ENCODE data around the gene OSBPL5.

Gene OSBPL5

GRCh38 chr11:3089236-3090061 is 75.7 kb downstream of the OSBPL5 start:
- Histone ChIP-seq H3K27me3 (ENCODE audit: control insufficient read depth in 1 of 2, insufficient read depth in 2 of 2, low read length in 2 of 2) (peaks cover 0 to under 1% of the 10 kb centered on the region in 2 donors), H3K9ac (ENCODE audit: low read depth in 1 of 2, low read length in 2 of 2) (no peak overlapping the region), H3K36me3 (ENCODE audit: control insufficient read depth in 1 of 2, insufficient read depth in 2 of 2, low read length in 2 of 2) (peaks cover 4 to 9% of the 10 kb centered on the region in 2 donors), H3K27ac (ENCODE audit: low read depth, low read length) (no peak overlapping the region), H3K4me1 (ENCODE audit: control insufficient read depth in 1 of 2, insufficient read depth in 2 of 2, low read length in 2 of 2) (peaks cover 0 to 7% of the 10 kb centered on the region in 2 donors), H3K9me3 (ENCODE audit: control insufficient read depth in 1 of 2, low read length in 2 of 2) (no peaks in the 10 kb centered on the region), H3K4me3 (ENCODE audit: low read depth in 1 of 2, low read length in 2 of 2) (no peak overlapping the region)

- Histone ChIP-seq H3K4me1 (ENCODE audit: control insufficient read depth in 1 of 2, insufficient read depth in 2 of 2, low read length in 2 of 2) (peaks cover 0 to 7% of the 10 kb centered on the region in 2 donors), H3K27me3 (ENCODE audit: control insufficient read depth in 1 of 2, insufficient read depth in 2 of 2, low read length in 2 of 2) (peaks cover 0 to 3% of the 10 kb centered on the region in 2 donors), H3K36me3 (ENCODE audit: control insufficient read depth in 1 of 2, insufficient read depth in 2 of 2, low read length in 2 of 2) (peaks cover 4% of the 10 kb centered on the region in 2 donors), H3K4me3 (ENCODE audit: low read depth in 1 of 2, low read length in 2 of 2) (no peak overlapping the region), H3K27ac (ENCODE audit: low read depth, low read length) (no peak overlapping the region), H3K9ac (ENCODE audit: low read depth in 1 of 2, low read length in 2 of 2) (no peak overlapping the region), H3K9me3 (ENCODE audit: control insufficient read depth in 1 of 2, low read length in 2 of 2) (no peaks in the 10 kb centered on the region)
Measured at GRCh38 chr11:3088806-3089205, 76.3 kb downstream of the OSBPL5 start.

GRCh38 chr11:3087821-3088800 is 77.0 kb downstream of the OSBPL5 start:
- Histone ChIP-seq H3K4me3 (ENCODE audit: low read depth in 1 of 2, low read length in 2 of 2) (no peak overlapping the region), H3K9me3 (ENCODE audit: control insufficient read depth in 1 of 2, low read length in 2 of 2) (no peaks in the 10 kb centered on the region), H3K9ac (ENCODE audit: low read depth in 1 of 2, low read length in 2 of 2) (no peak overlapping the region), H3K27me3 (ENCODE audit: control insufficient read depth in 1 of 2, insufficient read depth in 2 of 2, low read length in 2 of 2) (peaks cover 0 to 3% of the 10 kb centered on the region in 2 donors), H3K4me1 (ENCODE audit: control insufficient read depth in 1 of 2, insufficient read depth in 2 of 2, low read length in 2 of 2) (peaks cover 0 to 7% of the 10 kb centered on the region in 2 donors), H3K27ac (ENCODE audit: low read depth, low read length) (no peak overlapping the region), H3K36me3 (ENCODE audit: control insufficient read depth in 1 of 2, insufficient read depth in 2 of 2, low read length in 2 of 2) (peaks cover 0 to 4% of the 10 kb centered on the region in 2 donors)

GRCh38 chr11:3087373-3087772 is 77.7 kb downstream of the OSBPL5 start:
- no peak overlapping the region for H3K4me3 ChIP-seq (ENCODE audit: low read depth in 1 of 2, low read length in 2 of 2)
- no peak overlapping the region for H3K9ac ChIP-seq (ENCODE audit: low read depth in 1 of 2, low read length in 2 of 2)
- H3K4me1 ChIP-seq (ENCODE audit: control insufficient read depth in 1 of 2, insufficient read depth in 2 of 2, low read length in 2 of 2), result peaks cover 0 to 7% of the 10 kb centered on the region in 2 donors
- no peak overlapping the region for H3K27ac ChIP-seq (ENCODE audit: low read depth, low read length)
- H3K9me3 ChIP-seq (ENCODE audit: control insufficient read depth in 1 of 2, low read length in 2 of 2), result no peaks in the 10 kb centered on the region
- H3K27me3 ChIP-seq (ENCODE audit: control insufficient read depth in 1 of 2, insufficient read depth in 2 of 2, low read length in 2 of 2), result peaks cover 0 to 3% of the 10 kb centered on the region in 2 donors
- peaks cover 0 to 4% of the 10 kb centered on the region in 2 donors for H3K36me3 ChIP-seq (ENCODE audit: control insufficient read depth in 1 of 2, insufficient read depth in 2 of 2, low read length in 2 of 2)

- peaks cover 0 to 2% of the 10 kb centered on the region in 2 donors for H3K4me1 ChIP-seq (ENCODE audit: control insufficient read depth in 1 of 2, insufficient read depth in 2 of 2, low read length in 2 of 2)
- H3K36me3 ChIP-seq (ENCODE audit: control insufficient read depth in 1 of 2, insufficient read depth in 2 of 2, low read length in 2 of 2), result peaks cover 0 to 4% of the 10 kb centered on the region in 2 donors
- no peak overlapping the region for H3K4me3 ChIP-seq (ENCODE audit: low read depth in 1 of 2, low read length in 2 of 2)
- no peaks in the 10 kb centered on the region for H3K9me3 ChIP-seq (ENCODE audit: control insufficient read depth in 1 of 2, low read length in 2 of 2)
- no peak overlapping the region for H3K27ac ChIP-seq (ENCODE audit: low read depth, low read length)
- H3K27me3 ChIP-seq (ENCODE audit: control insufficient read depth in 1 of 2, insufficient read depth in 2 of 2, low read length in 2 of 2), result peaks cover 0 to 3% of the 10 kb centered on the region in 2 donors
- H3K9ac ChIP-seq (ENCODE audit: low read depth in 1 of 2, low read length in 2 of 2), result no peak overlapping the region
Measured at GRCh38 chr11:3086671-3087150, 78.4 kb downstream of the OSBPL5 start.

DNA sequence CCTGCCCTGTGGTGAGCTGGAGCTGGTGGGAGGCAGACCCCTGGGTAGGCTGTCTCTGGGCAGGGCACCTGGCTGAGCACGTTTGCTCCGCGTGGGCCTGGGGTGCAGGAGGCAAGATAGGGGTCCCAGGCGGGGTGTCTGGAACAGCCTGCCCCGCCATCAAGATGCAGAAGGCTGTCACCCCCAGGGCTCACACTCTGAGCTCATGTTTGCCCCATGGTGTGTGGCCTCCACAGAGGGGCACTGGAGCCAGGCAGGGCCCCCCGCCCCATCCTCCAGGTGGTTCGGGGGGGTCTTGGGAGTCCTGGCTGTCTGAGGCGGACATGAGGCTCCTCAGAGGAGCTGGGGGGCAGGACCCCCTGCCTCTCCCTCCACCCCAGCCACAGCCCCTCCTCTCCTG is 79.0 kb downstream of the OSBPL5 start:
- Histone ChIP-seq H3K4me3 (ENCODE audit: low read depth in 1 of 2, low read length in 2 of 2) (no peak overlapping the region), H3K36me3 (ENCODE audit: control insufficient read depth in 1 of 2, insufficient read depth in 2 of 2, low read length in 2 of 2) (peaks cover 0 to 4% of the 10 kb centered on the region in 2 donors), H3K4me1 (ENCODE audit: control insufficient read depth in 1 of 2, insufficient read depth in 2 of 2, low read length in 2 of 2) (no peaks in the 10 kb centered on the region), H3K9me3 (ENCODE audit: control insufficient read depth in 1 of 2, low read length in 2 of 2) (no peaks in the 10 kb centered on the region), H3K9ac (ENCODE audit: low read depth in 1 of 2, low read length in 2 of 2) (no peak overlapping the region), H3K27me3 (ENCODE audit: control insufficient read depth in 1 of 2, insufficient read depth in 2 of 2, low read length in 2 of 2) (peaks cover 0 to 3% of the 10 kb centered on the region in 2 donors), H3K27ac (ENCODE audit: low read depth, low read length) (no peak overlapping the region)

GRCh38 chr11:3085052-3085451 is 80.1 kb downstream of the OSBPL5 start:
- no peaks in the 10 kb centered on the region for H3K4me1 ChIP-seq (ENCODE audit: control insufficient read depth in 1 of 2, insufficient read depth in 2 of 2, low read length in 2 of 2)
- H3K36me3 ChIP-seq (ENCODE audit: control insufficient read depth in 1 of 2, insufficient read depth in 2 of 2, low read length in 2 of 2), result peaks cover 0 to 4% of the 10 kb centered on the region in 2 donors
- H3K27me3 ChIP-seq (ENCODE audit: control insufficient read depth in 1 of 2, insufficient read depth in 2 of 2, low read length in 2 of 2), result peaks cover 0 to 3% of the 10 kb centered on the region in 2 donors
- H3K27ac ChIP-seq (ENCODE audit: low read depth, low read length), result no peak overlapping the region
- H3K9me3 ChIP-seq (ENCODE audit: control insufficient read depth in 1 of 2, low read length in 2 of 2), result no peaks in the 10 kb centered on the region
- no peak overlapping the region for H3K4me3 ChIP-seq (ENCODE audit: low read depth in 1 of 2, low read length in 2 of 2)
- H3K9ac ChIP-seq (ENCODE audit: low read depth in 1 of 2, low read length in 2 of 2), result no peak overlapping the region

- Histone ChIP-seq H3K9me3 (ENCODE audit: control insufficient read depth in 1 of 2, low read length in 2 of 2) (no peaks in the 10 kb centered on the region), H3K4me1 (ENCODE audit: control insufficient read depth in 1 of 2, insufficient read depth in 2 of 2, low read length in 2 of 2) (no peaks in the 10 kb centered on the region), H3K9ac (ENCODE audit: low read depth in 1 of 2, low read length in 2 of 2) (no peak overlapping the region), H3K27me3 (ENCODE audit: control insufficient read depth in 1 of 2, insufficient read depth in 2 of 2, low read length in 2 of 2) (peaks cover 0 to 3% of the 10 kb centered on the region in 2 donors), H3K4me3 (ENCODE audit: low read depth in 1 of 2, low read length in 2 of 2) (no peak overlapping the region), H3K36me3 (ENCODE audit: control insufficient read depth in 1 of 2, insufficient read depth in 2 of 2, low read length in 2 of 2) (no peaks in the 10 kb centered on the region), H3K27ac (ENCODE audit: low read depth, low read length) (no peak overlapping the region)
Measured at GRCh38 chr11:3083321-3083720, 81.8 kb downstream of the OSBPL5 start.

DNA sequence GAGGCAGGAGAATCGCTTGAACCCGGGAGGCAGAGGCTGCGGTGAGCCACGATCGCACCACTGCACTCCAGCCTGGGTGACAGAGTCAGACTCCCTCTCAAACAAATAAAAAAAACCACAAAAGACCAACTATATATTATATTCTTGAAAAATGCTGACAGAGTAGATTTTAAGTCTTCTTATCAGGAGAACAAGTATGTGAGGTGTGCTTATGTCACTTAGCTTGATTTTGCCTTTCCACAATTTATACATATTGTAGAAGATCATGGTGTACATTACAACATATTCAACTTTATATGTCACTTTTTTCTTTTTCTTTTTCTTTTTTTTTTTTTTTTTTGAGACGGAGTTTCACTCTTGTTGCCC is 83.7 kb downstream of the OSBPL5 start:
- no peaks in the 10 kb centered on the region for H3K4me1 ChIP-seq (ENCODE audit: control insufficient read depth in 1 of 2, insufficient read depth in 2 of 2, low read length in 2 of 2)
- H3K4me3 ChIP-seq (ENCODE audit: low read depth in 1 of 2, low read length in 2 of 2), result no peak overlapping the region
- no peak overlapping the region for H3K27ac ChIP-seq (ENCODE audit: low read depth, low read length)
- no peak overlapping the region for H3K9ac ChIP-seq (ENCODE audit: low read depth in 1 of 2, low read length in 2 of 2)
- H3K9me3 ChIP-seq (ENCODE audit: control insufficient read depth in 1 of 2, low read length in 2 of 2), result no peaks in the 10 kb centered on the region
- H3K36me3 ChIP-seq (ENCODE audit: control insufficient read depth in 1 of 2, insufficient read depth in 2 of 2, low read length in 2 of 2), result no peaks in the 10 kb centered on the region
- peaks cover 0 to 3% of the 10 kb centered on the region in 2 donors for H3K27me3 ChIP-seq (ENCODE audit: control insufficient read depth in 1 of 2, insufficient read depth in 2 of 2, low read length in 2 of 2)

All from duodenal mucosa (tissue), 2 donors.